K562 (cell line): ENCODE data around the gene ADAM21. TPM values are rescaled to one million over a fixed set of nuclear protein-coding genes. Genes with fewer than 3 reads are reported as not detected.
"Not testable (repeated sequence)": the region's sequence is repeated elsewhere in the genome, so short reads cannot be mapped to it uniquely, and the experiment has no call there.

Source experiments
- ATAC-seq: fragments of 200-7000 bp; cut with Tn5 transposase; 3 replicates; pipeline ENCODE4 v1.9.1; 2020; ENCODE audit warnings: moderate library complexity
- BruUV-seq: library from RNA; stranded (reverse); fragments of 400-500 nt; replicated peaks from 2 replicates; lab custom pipeline; 2021; lab: Mats Ljungman, UMichigan
- CTCF ChIA-PET: fragments of 300-600 bp; formaldehyde crosslinking; extraction: SDS; loops from one replicate; lab custom pipeline; 2021; ENCODE audit warnings: low intra/inter-chr PET ratio; lab: Yijun Ruan, JAX
- POLR2A ChIA-PET: fragments of 300-600, 350-650 bp; sonication (Branson Sonifier 250); formaldehyde crosslinking; extraction: SDS; loops from one replicate; lab custom pipeline; 2021; ENCODE audit warnings: antibody characterized with exemption, inconsistent platforms; lab: Yijun Ruan, JAX
- DNase-seq, 4 experiments: peaks; one replicate each; pipeline versions ENCODE4 v3.0.0 to v3.0.0-alpha.2; 2011 to 2018; ENCODE audit warnings: low spot score in 3 of 4, mixed read lengths in 3 of 4; ENCODE audit errors: extremely low read depth in 1 of 4
- FAIRE-seq: peaks from 2 replicates; lab custom pipeline; 2011; peaks lifted over from hg19 to GRCh38; lab: Jason Lieb, UNC
- H2AFZ ChIP-seq: 2 replicates; pipeline ENCODE4 v1.6.0; 2011; ENCODE audit warnings: low read depth, low read length, control low read depth, inconsistent platforms
- H3K27ac ChIP-seq: fragments of 200-600 bp; 3 replicates; pipeline ENCODE4 v1.8.0; 2011; ENCODE audit warnings: low read depth, mild to moderate bottlenecking, control low read depth, inconsistent platforms, low read length, moderate library complexity, mixed read lengths; ENCODE audit errors: extremely low read depth
- H3K27me3 ChIP-seq, 2 experiments: fragments of 300-600 bp in 1 of 2; 2 replicates in 1 of 2; 3 replicates in 1 of 2; pipeline versions ENCODE4 v1.6.0 to v1.8.0; 2011; ENCODE audit warnings: inconsistent platforms in 2 of 2, low read length in 2 of 2, mild to moderate bottlenecking in 1 of 2, mixed read lengths in 1 of 2, moderate library complexity in 1 of 2; ENCODE audit not compliant: control insufficient read depth in 2 of 2, insufficient read depth in 2 of 2
- H3K36me3 ChIP-seq: fragments of 300-600 bp; 3 replicates; pipeline ENCODE4 v1.8.0; 2011; ENCODE audit warnings: mild to moderate bottlenecking, low read length, inconsistent platforms; ENCODE audit not compliant: control insufficient read depth, insufficient read depth
- H3K4me1 ChIP-seq, 2 experiments: fragments of 200-600 bp in 1 of 2; replicated peaks in 1 of 2; 2 replicates in 1 of 2; 3 replicates in 1 of 2; pipeline versions ENCODE4 v1.5.1 to v1.8.0; 2011; ENCODE audit warnings: inconsistent platforms in 2 of 2, low read length in 2 of 2, mild to moderate bottlenecking in 1 of 2, mixed read lengths in 1 of 2, moderate library complexity in 1 of 2; ENCODE audit not compliant: control insufficient read depth in 2 of 2, insufficient read depth in 2 of 2
- H3K4me2 ChIP-seq: 2 replicates; pipeline ENCODE4 v1.6.1; 2011; ENCODE audit warnings: low read length, control low read depth, inconsistent platforms, mixed read lengths; ENCODE audit not compliant: insufficient read depth
- H3K4me3 ChIP-seq: fragments of 200-600 bp; sonication (generic), shearing (Covaris generic); 2 replicates; pipeline ENCODE4 v1.5.1; 2016; ENCODE audit warnings: control low read depth, inconsistent platforms
- H3K79me2 ChIP-seq: fragments of 200-600 bp; 3 replicates; pipeline ENCODE4 v1.8.0; 2011; ENCODE audit warnings: low read length, inconsistent platforms; ENCODE audit not compliant: control insufficient read depth, insufficient read depth
- H3K9ac ChIP-seq, 2 experiments: 2 replicates each; pipeline versions ENCODE4 v1.6.0 to v1.6.1; 2011; ENCODE audit warnings: low read depth in 2 of 2, low read length in 2 of 2, control low read depth in 1 of 2, inconsistent platforms in 1 of 2, mild to moderate bottlenecking in 1 of 2, mixed read lengths in 1 of 2; ENCODE audit not compliant: insufficient read depth in 1 of 2
- H3K9me1 ChIP-seq: one replicate; pipeline ENCODE4 v1.6.0; 2011; ENCODE audit warnings: inconsistent platforms, mild to moderate bottlenecking, low read length, moderate library complexity; ENCODE audit not compliant: control insufficient read depth, insufficient read depth
- H3K9me3 ChIP-seq: replicated peaks from 2 replicates; pipeline ENCODE4 v1.5.1; 2011; ENCODE audit warnings: low read depth, low read length, inconsistent platforms; ENCODE audit not compliant: control insufficient read depth, insufficient read depth
- H4K20me1 ChIP-seq: replicated peaks from 2 replicates; pipeline ENCODE4 v1.6.1; 2011; ENCODE audit warnings: low read length, inconsistent platforms, mixed read lengths; ENCODE audit not compliant: control insufficient read depth, insufficient read depth
- ATF7 ChIP-seq: fragments of 450-650 bp; IDR thresholded peaks from 2 replicates; pipeline ENCODE4 v1.7.1; 2014; ENCODE audit warnings: mild to moderate bottlenecking, moderate library complexity
- NFIC ChIP-seq: fragments of 450-650 bp; IDR thresholded peaks from 2 replicates; pipeline ENCODE4 v1.6.1; 2017; ENCODE audit warnings: mild to moderate bottlenecking, inconsistent platforms
- NFIX ChIP-seq: fragments of 250-450 bp; sonication (Bioruptor Pico); IDR thresholded peaks from 2 replicates; pipeline ENCODE4 v1.4.0; 2020; ENCODE audit warnings: low read depth, mild to moderate bottlenecking, moderate library complexity
- SMARCC2 ChIP-seq: fragments of 450-650 bp; IDR thresholded peaks from 2 replicates; pipeline ENCODE4 v1.6.1; 2017; ENCODE audit warnings: antibody characterized with exemption, moderate library complexity, mild to moderate bottlenecking, low read depth
- WGBS: fragments of 100-300 bp; shearing (Covaris generic); methylation state at CpG from one replicate; pipeline ENCODE4 v1.1.6; 2016; ENCODE audit warnings: low coverage, mixed read lengths; ENCODE audit not compliant: insufficient coverage; ENCODE audit errors: missing lambda C conversion rate; 5-methylcytosine and 5-hydroxymethylcytosine counted together
- in situ Hi-C: fragments of 300-500 bp; cut with MboI; formaldehyde crosslinking; loops from 4 replicates; pipeline ENCODE4 v1.15.0; 2018; ENCODE audit warnings: inconsistent platforms, mixed read lengths
- intact Hi-C: fragments of 100-400 bp; cut with micrococcal nuclease; formaldehyde crosslinking; loops from 2 replicates; pipeline ENCODE4 v1.14.2; 2022
- polyA plus RNA-seq, 8 experiments: library from polyadenylated mRNA; depleted of rRNA in 4 of 8; stranded (reverse) in 5 of 8; unstranded in 3 of 8; fragments of >200 nt; fragmentation: Nextera tagmentation in 2 of 8; fragmentation: Illumina TruSeq in 1 of 8; extraction: Ambion mirVana in 2 of 8; extraction: Trizol in 1 of 8; gene quantifications; 2 replicates each; pipeline versions ENCODE4 v1.2.1 to v1.2.3, GENCODE V29; 2011 to 2014; ENCODE audit warnings: inconsistent platforms in 1 of 8, missing spikeins in 1 of 8
- total RNA-seq, 7 experiments: library from RNA; depleted of rRNA in 6 of 7; stranded (reverse); fragments of >200 nt in 6 of 7; fragmentation: Illumina TruSeq in 2 of 7; extraction: Trizol in 2 of 7; gene quantifications; 2 replicates each; pipeline versions ENCODE4 v1.2.1 to v1.2.3, GENCODE V29; 2011 to 2021; ENCODE audit warnings: low replicate concordance in 1 of 7

The ADAM21 gene
- total and polyA plus RNA-seq, 9 of the 15 experiments (the other 6 are each of a cell fraction or from before 2014, with no cell fraction given): 0.03 to 0.15 (median 0.05) TPM; not detected in 4

- Histone ChIP-seq H3K4me3 (no peak overlapping the region), H3K9ac (no peak overlapping the region), H3K79me2 (no peaks in the 10 kb centered on the region), H3K9me1 (no peaks in the 10 kb centered on the region), H3K27me3 (no peaks in the 10 kb centered on the region), H3K4me2 (no peak overlapping the region), H3K4me1 (no peaks in the 10 kb centered on the region), H2AFZ (no peak overlapping the region), H3K9me3 (no peaks in the 10 kb centered on the region), H4K20me1 (no peaks in the 10 kb centered on the region), H3K36me3 (no peaks in the 10 kb centered on the region), H3K27ac (no peak overlapping the region)
- no TSS peak for BruUV-seq
- intact Hi-C loops (no loop called here), in situ Hi-C loops (no loop called here)
- ATAC-seq: no peak
- 0% methylated on average over 1 of the region's 1 CpG for WGBS
- DNase-seq: no peak
- POLR2A ChIA-PET: no interaction called here
- CTCF ChIA-PET: no interaction called here
- TF ChIP-seq NFIX (CRISPR knock-in tag) (0 out of 2 replicates have a peak, but pooled peaks have one; percentile 26), ATF7 (no peak), NFIC (peak; percentile 54), SMARCC2 (no peak)
- FAIRE-seq: no peak
These were observed 26.6 kb upstream of the ADAM21 start for GRCh38 chr14:70425354-70425753.

- H3K4me2 ChIP-seq, H3K79me2 ChIP-seq, H3K4me3 ChIP-seq, H3K36me3 ChIP-seq, H3K27ac ChIP-seq, FAIRE-seq, in situ Hi-C loops, H3K9me3 ChIP-seq, BruUV-seq, H2AFZ ChIP-seq, intact Hi-C loops, DNase-seq, H3K9me1 ChIP-seq, CTCF ChIA-PET, H3K27me3 ChIP-seq, H4K20me1 ChIP-seq, H3K9ac ChIP-seq, H3K4me1 ChIP-seq, ATAC-seq, POLR2A ChIA-PET: not testable (repeated sequence)
- 0% methylated on average over 1 of the region's 4 CpGs for WGBS
These were observed 25.4 kb upstream of the ADAM21 start for GRCh38 chr14:70426555-70426954.
